Stomach (tissue), 4 donors: ENCODE results near the gene RELA.

Source experiments
- POLR2AphosphoS5 ChIP-seq, 3 donors: sonication (generic); formaldehyde crosslinking; IDR thresholded peaks; one replicate each; pipeline ENCODE4 v1.6.1; 2016; ENCODE audit warnings: antibody characterized with exemption in 3 of 3
- TF ChIP-seq, protein P1 (sequence below), 7 experiments: fragments of 450-650 bp in 4 of 7; fragments of 200-600 bp in 3 of 7; sonication (generic) in 3 of 7; IDR thresholded peaks; one replicate each; pipeline ENCODE4 v1.5.1; 2016 to 2019; ENCODE audit warnings: antibody characterized with exemption in 7 of 7, control low read depth in 2 of 7, mild to moderate bottlenecking in 1 of 7

DNA sequence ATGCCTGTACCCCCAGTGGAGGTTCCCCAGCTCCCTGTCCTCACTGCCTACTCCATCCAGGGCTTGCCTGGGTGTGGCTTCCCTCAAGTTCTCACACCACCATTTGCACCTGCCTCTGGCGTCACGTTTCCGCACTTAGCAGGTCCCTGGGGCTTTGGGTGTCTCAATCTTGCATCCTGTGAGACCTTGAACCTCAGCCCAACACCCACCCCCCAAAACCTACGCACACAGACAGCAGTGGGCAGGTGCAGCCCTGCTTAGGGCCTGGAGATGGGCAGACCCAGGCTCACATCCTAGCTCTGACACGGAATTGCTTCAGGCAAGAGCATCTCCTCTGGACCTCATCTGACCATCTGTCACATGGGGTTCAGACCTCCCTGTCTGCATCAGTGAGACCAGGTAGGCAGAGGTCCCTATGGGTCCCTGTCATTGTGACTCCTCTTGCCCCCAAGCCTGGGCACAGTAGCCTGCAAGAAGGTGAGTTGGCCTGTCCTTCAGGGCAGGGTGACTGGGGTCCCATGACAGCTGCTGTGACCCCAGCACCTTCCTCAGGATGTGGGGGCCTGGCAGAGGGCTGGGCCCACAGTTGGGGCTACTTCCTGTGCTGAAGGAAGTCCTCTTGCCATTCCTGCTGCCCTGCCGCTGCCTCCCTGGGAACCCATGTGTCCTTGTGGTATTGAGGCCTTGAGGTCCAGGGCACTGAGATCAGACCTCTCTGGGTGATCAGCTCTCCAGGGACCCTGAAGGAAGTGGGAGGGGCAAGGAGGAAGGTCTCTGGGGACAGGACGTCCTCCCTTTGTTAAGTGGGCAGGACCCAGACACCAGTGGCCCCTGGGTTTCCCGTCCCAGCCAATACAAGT, 22.9 kb downstream of the RELA start:
- TF ChIP-seq POLR2AphosphoS5 (IDR thresholded peaks at IDR 0.05), result peak in 1 of 3 donors; percentile 30
- TF ChIP-seq, protein P1, sequence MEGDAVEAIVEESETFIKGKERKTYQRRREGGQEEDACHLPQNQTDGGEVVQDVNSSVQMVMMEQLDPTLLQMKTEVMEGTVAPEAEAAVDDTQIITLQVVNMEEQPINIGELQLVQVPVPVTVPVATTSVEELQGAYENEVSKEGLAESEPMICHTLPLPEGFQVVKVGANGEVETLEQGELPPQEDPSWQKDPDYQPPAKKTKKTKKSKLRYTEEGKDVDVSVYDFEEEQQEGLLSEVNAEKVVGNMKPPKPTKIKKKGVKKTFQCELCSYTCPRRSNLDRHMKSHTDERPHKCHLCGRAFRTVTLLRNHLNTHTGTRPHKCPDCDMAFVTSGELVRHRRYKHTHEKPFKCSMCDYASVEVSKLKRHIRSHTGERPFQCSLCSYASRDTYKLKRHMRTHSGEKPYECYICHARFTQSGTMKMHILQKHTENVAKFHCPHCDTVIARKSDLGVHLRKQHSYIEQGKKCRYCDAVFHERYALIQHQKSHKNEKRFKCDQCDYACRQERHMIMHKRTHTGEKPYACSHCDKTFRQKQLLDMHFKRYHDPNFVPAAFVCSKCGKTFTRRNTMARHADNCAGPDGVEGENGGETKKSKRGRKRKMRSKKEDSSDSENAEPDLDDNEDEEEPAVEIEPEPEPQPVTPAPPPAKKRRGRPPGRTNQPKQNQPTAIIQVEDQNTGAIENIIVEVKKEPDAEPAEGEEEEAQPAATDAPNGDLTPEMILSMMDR (IDR thresholded peaks at IDR 0.05), result no peak
